ENCODE measurements around the gene USP50. TPM values are rescaled to one million over a fixed set of nuclear protein-coding genes. Genes with fewer than 3 reads are reported as not detected.

USP50 gene
- polyA plus RNA-seq, 1 experiment, result not detected

GRCh38 chr15:50542887-50543210, 3.6 kb downstream of the USP50 start:
- no peak for DNase-seq (ENCODE audit: low read depth)
- CTCF ChIA-PET, result interaction anchor here (0.7 kb wide), 1 partner anchor 79 kb away, joined by 3 read pairs; no protein-coding TSS in a partner anchor
- H3K27me3 ChIP-seq (ENCODE audit: control insufficient read depth, insufficient read depth, low read length), result no peaks in the 10 kb centered on the region
- POLR2A ChIA-PET, result interaction anchor here (0.5 kb wide), 2 partner anchors 190 to 367 kb away, joined by 3 read pairs; no protein-coding TSS in a partner anchor
- TF ChIP-seq CTCF (IDR thresholded peaks at IDR 0.05; ENCODE audit: insufficient read depth, low read depth, low read length), result no peak
- no peak overlapping the region for H3K4me3 ChIP-seq (ENCODE audit: low read depth, low read length)
- H3K36me3 ChIP-seq (ENCODE audit: control insufficient read depth, insufficient read depth, low read length), result no peaks in the 10 kb centered on the region

GRCh38 chr15:50531766-50532165, 14.7 kb downstream of the USP50 start:
- ChIA-PET POLR2A (no interaction called here), CTCF (no interaction called here)
- no peaks in the 10 kb centered on the region for H3K27me3 ChIP-seq (ENCODE audit: control insufficient read depth, insufficient read depth, low read length)
- TF ChIP-seq CTCF (IDR thresholded peaks at IDR 0.05; ENCODE audit: insufficient read depth, low read depth, low read length), result no peak
- DNase-seq (ENCODE audit: low read depth), result no peak
- no peaks in the 10 kb centered on the region for H3K36me3 ChIP-seq (ENCODE audit: control insufficient read depth, insufficient read depth, low read length)
- no peak overlapping the region for H3K4me3 ChIP-seq (ENCODE audit: low read depth, low read length)

GRCh38 chr15:50531163-50531562, 15.3 kb downstream of the USP50 start:
- TF ChIP-seq CTCF (IDR thresholded peaks at IDR 0.05; ENCODE audit: insufficient read depth, low read depth, low read length), result no peak
- POLR2A ChIA-PET, result no interaction called here
- no peak for DNase-seq (ENCODE audit: low read depth)

GRCh38 chr15:50523851-50524251, 22.6 kb downstream of the USP50 start:
- Histone ChIP-seq H3K36me3 (ENCODE audit: control insufficient read depth, insufficient read depth, low read length) (no peaks in the 10 kb centered on the region), H3K4me3 (ENCODE audit: low read depth, low read length) (no peak overlapping the region), H3K27me3 (ENCODE audit: control insufficient read depth, insufficient read depth, low read length) (no peaks in the 10 kb centered on the region)
- DNase-seq (ENCODE audit: low read depth), result no peak
- POLR2A ChIA-PET, result no interaction called here
- CTCF ChIA-PET, result no interaction called here
- no peak for TF ChIP-seq CTCF (IDR thresholded peaks at IDR 0.05; ENCODE audit: insufficient read depth, low read depth, low read length)

More at GRCh38 chr15:50531163-50531562, 15.3 kb downstream of the USP50 start:
- H3K4me3 ChIP-seq (ENCODE audit: low read depth, low read length), result no peak overlapping the region
- H3K27me3 ChIP-seq (ENCODE audit: control insufficient read depth, insufficient read depth, low read length), result no peaks in the 10 kb centered on the region
- CTCF ChIA-PET, result interaction anchor here (0.6 to 0.8 kb wide), 3 partner anchors 9 to 1903 kb away, joined by 3 to 4 read pairs (median 3); no protein-coding TSS in a partner anchor
- no peaks in the 10 kb centered on the region for H3K36me3 ChIP-seq (ENCODE audit: control insufficient read depth, insufficient read depth, low read length)

- H3K27me3 ChIP-seq (ENCODE audit: control insufficient read depth, insufficient read depth, low read length), result no peaks in the 10 kb centered on the region
- POLR2A ChIA-PET, result no interaction called here
- TF ChIP-seq CTCF (IDR thresholded peaks at IDR 0.05; ENCODE audit: insufficient read depth, low read depth, low read length), result no peak
- no peak overlapping the region for H3K4me3 ChIP-seq (ENCODE audit: low read depth, low read length)
- DNase-seq (ENCODE audit: low read depth), result no peak
- H3K36me3 ChIP-seq (ENCODE audit: control insufficient read depth, insufficient read depth, low read length), result no peaks in the 10 kb centered on the region
- CTCF ChIA-PET, result interaction anchor here (1.2 kb wide), 1 partner anchor 70 kb away, joined by 3 read pairs; no protein-coding TSS in a partner anchor
These were observed 26.6 kb downstream of the USP50 start for GRCh38 chr15:50519740-50520425.
